Fibroblast of lung (primary cell): ENCODE data around the gene DUSP14. TPM values are rescaled to one million over a fixed set of nuclear protein-coding genes. Genes with fewer than 3 reads are reported as not detected.
A peak's percentile ranks its signal among the peaks of the same experiment; 100 is the strongest.

Experiments
- DNase-seq, 2 donors: peaks; one replicate each; pipeline versions ENCODE4 v3.0.0 to v3.0.0-alpha.2; 2010; ENCODE audit warnings: low read depth in 2 of 2
- H2AFZ ChIP-seq: 2 replicates; pipeline ENCODE4 v1.5.1; 2012; ENCODE audit warnings: low read length, control low read depth, inconsistent platforms
- H3K27ac ChIP-seq: 2 replicates; pipeline ENCODE4 v1.5.1; 2011; ENCODE audit warnings: low read length, control low read depth; ENCODE audit not compliant: insufficient read depth
- H3K27me3 ChIP-seq: 2 replicates; pipeline ENCODE4 v1.5.1; 2011; ENCODE audit warnings: mild to moderate bottlenecking, low read length; ENCODE audit not compliant: control insufficient read depth, insufficient read depth
- H3K36me3 ChIP-seq: 2 replicates; pipeline ENCODE4 v1.5.1; 2011; ENCODE audit warnings: low read length; ENCODE audit not compliant: control insufficient read depth, insufficient read depth
- H3K4me1 ChIP-seq: 2 replicates; pipeline ENCODE4 v1.5.1; 2011; ENCODE audit warnings: low read length; ENCODE audit not compliant: control insufficient read depth, insufficient read depth; ENCODE audit errors: extremely low read depth
- H3K4me2 ChIP-seq: 2 replicates; pipeline ENCODE4 v1.5.1; 2011; ENCODE audit warnings: low read length, control low read depth; ENCODE audit not compliant: insufficient read depth; ENCODE audit errors: extremely low read depth
- H3K4me3 ChIP-seq, 4 experiments: fragments of 200-600 bp in 1 of 4; sonication (generic) in 1 of 4; replicated peaks in 1 of 4; 2 replicates each; pipeline ENCODE4 v1.5.1; 2011 to 2016; ENCODE audit warnings: low read length in 4 of 4, low read depth in 3 of 4, mild to moderate bottlenecking in 3 of 4, control low read depth in 2 of 4, inconsistent platforms in 1 of 4, mixed read lengths in 1 of 4; ENCODE audit not compliant: insufficient read depth in 1 of 4; ENCODE audit errors: control extremely low read depth in 1 of 4
- H3K79me2 ChIP-seq: 2 replicates; pipeline ENCODE4 v1.5.1; 2012; ENCODE audit warnings: mild to moderate bottlenecking, low read length, inconsistent platforms; ENCODE audit not compliant: control insufficient read depth, insufficient read depth
- H3K9ac ChIP-seq: 2 replicates; pipeline ENCODE4 v1.5.1; 2011; ENCODE audit warnings: mild to moderate bottlenecking, low read length, control low read depth; ENCODE audit not compliant: insufficient read depth
- H3K9me3 ChIP-seq: 2 replicates; pipeline ENCODE4 v1.5.1; 2012; ENCODE audit warnings: low read depth, low read length; ENCODE audit not compliant: control insufficient read depth, insufficient read depth
- H4K20me1 ChIP-seq: 2 replicates; pipeline ENCODE4 v1.5.1; 2011; ENCODE audit warnings: low read length; ENCODE audit not compliant: control insufficient read depth, insufficient read depth; ENCODE audit errors: extremely low read depth
- EZH2 ChIP-seq: IDR thresholded peaks from 2 replicates; pipeline ENCODE4 v1.5.1; 2012; ENCODE audit warnings: low read length, control low read depth, mild to moderate bottlenecking; ENCODE audit errors: missing control alignments
- polyA plus RNA-seq, 2 donors: library from polyadenylated mRNA; depleted of rRNA in 1 of 2; stranded (reverse) in 1 of 2; unstranded in 1 of 2; fragments of >200 nt; gene quantifications; 2 replicates each; pipeline ENCODE4 v1.2.1, GENCODE V29; 2011 to 2012; ENCODE audit warnings: missing spikeins in 1 of 2
- total RNA-seq: library from RNA; depleted of rRNA; stranded (reverse); fragments of >200 nt; gene quantifications from 2 replicates; pipeline ENCODE4 v1.2.1, GENCODE V29; 2014
- TF ChIP-seq, protein P1 (sequence below), 2 donors: IDR thresholded peaks in 1 of 2; conservative IDR thresholded peaks in 1 of 2; 1 replicate in 1 of 2; 2 replicates in 1 of 2; pipeline ENCODE4 v1.5.1; 2011 to 2012; ENCODE audit warnings: low read length in 2 of 2, control low read depth in 1 of 2, inconsistent platforms in 1 of 2, low read depth in 1 of 2, mild to moderate bottlenecking in 1 of 2

Gene DUSP14
- total and polyA plus RNA-seq, 2 donors (not counting 1 experiment from before 2014, with no cell fraction given) = 121 to 161 TPM

DNA sequence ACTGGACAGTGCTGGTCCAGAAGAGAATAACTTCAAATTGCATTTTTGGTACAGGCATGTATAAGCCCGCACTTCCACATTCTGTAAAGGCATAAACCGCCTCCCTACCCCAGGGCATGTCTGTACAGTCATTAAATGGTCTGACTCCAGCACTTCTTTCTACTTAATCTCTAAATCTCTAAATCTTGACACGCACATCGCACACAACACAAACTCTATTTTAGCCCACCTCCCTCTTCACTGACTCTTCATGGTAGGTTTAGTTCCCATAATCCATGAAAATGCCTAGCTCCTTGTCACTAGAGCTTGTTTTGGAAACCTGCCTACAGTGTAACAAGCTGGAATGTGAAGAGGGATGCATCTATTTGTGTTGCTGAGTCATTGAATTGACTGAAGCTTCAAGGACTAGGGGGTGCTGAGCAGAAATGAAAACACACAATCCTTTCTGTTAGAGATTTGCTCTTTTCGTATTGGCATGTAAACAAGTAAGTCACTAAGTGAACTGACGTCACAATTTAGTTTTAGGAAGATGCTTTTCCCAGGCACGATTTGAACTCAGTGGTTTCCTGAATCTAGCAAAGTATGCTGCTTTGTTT lies 1.6 kb upstream of the DUSP14 start:
- H3K9me3 ChIP-seq = no peaks in the 10 kb centered on the region
- TF ChIP-seq, protein P1, sequence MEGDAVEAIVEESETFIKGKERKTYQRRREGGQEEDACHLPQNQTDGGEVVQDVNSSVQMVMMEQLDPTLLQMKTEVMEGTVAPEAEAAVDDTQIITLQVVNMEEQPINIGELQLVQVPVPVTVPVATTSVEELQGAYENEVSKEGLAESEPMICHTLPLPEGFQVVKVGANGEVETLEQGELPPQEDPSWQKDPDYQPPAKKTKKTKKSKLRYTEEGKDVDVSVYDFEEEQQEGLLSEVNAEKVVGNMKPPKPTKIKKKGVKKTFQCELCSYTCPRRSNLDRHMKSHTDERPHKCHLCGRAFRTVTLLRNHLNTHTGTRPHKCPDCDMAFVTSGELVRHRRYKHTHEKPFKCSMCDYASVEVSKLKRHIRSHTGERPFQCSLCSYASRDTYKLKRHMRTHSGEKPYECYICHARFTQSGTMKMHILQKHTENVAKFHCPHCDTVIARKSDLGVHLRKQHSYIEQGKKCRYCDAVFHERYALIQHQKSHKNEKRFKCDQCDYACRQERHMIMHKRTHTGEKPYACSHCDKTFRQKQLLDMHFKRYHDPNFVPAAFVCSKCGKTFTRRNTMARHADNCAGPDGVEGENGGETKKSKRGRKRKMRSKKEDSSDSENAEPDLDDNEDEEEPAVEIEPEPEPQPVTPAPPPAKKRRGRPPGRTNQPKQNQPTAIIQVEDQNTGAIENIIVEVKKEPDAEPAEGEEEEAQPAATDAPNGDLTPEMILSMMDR (conservative IDR thresholded peaks at IDR 0.05 in 1 of 2, IDR thresholded peaks at IDR 0.05 in 1 of 2; ENCODE audit: low read depth in 1 of 2, low read length in 2 of 2) = no peak
- no peak for TF ChIP-seq EZH2
- peak overlapping the region; percentile 99 for H3K27ac ChIP-seq
- peaks cover 18% of the 10 kb centered on the region for H3K4me1 ChIP-seq
- peaks cover 30% of the 10 kb centered on the region for H3K79me2 ChIP-seq
- peak; percentile 97 to 98 for DNase-seq
- H3K4me2 ChIP-seq = peak overlapping the region; percentile 99
- H3K27me3 ChIP-seq = no peaks in the 10 kb centered on the region
- peak overlapping the region; percentile 62 to 92 (median 86) for H3K4me3 ChIP-seq
- H4K20me1 ChIP-seq = no peaks in the 10 kb centered on the region
- no peak overlapping the region for H2AFZ ChIP-seq
- peak overlapping the region; percentile 99 for H3K9ac ChIP-seq
- no peaks in the 10 kb centered on the region for H3K36me3 ChIP-seq

DNA sequence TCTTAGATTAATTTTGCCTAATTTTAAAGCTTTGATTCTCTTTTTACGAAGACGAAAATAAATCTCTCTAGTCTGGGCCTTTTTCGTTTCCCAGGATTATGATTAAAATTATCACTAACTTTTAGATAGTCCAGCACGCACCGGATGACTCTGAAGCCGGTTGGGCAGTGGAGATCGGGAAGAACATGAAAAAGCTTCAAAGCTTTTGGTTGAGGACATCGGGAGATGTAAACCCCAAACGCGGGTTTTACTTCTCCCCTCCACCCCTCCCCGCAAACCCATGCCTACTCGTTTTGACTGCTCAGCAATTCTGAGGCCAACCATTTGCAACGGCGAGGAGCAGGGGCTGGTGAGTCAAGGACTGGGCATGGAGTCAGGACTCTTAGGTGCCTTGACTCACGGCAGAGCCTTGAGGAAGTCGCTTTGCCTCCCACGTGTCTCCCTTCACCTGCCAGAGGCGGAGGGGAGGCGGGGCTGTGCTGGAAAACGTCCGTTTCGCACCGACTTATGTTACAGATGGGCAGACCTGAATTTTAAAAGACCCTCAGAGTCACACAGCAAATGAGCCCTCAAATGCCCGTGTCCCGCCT lies 989 bp upstream of the DUSP14 start:
- H3K27ac ChIP-seq = peak overlapping the region; percentile 99
- no peaks in the 10 kb centered on the region for H3K9me3 ChIP-seq
- H3K36me3 ChIP-seq = no peaks in the 10 kb centered on the region
- TF ChIP-seq, protein P1 (conservative IDR thresholded peaks at IDR 0.05 in 1 of 2, IDR thresholded peaks at IDR 0.05 in 1 of 2; ENCODE audit: low read depth in 1 of 2, low read length in 2 of 2) = no peak
- TF ChIP-seq EZH2 = no peak
- H3K79me2 ChIP-seq = peaks cover 34% of the 10 kb centered on the region
- peak; percentile 94 to 97 for DNase-seq
- H3K27me3 ChIP-seq = no peaks in the 10 kb centered on the region
- no peak overlapping the region for H2AFZ ChIP-seq
- no peaks in the 10 kb centered on the region for H4K20me1 ChIP-seq
- peak overlapping the region; percentile 99 for H3K9ac ChIP-seq
- peak overlapping the region; percentile 99 for H3K4me2 ChIP-seq
- H3K4me1 ChIP-seq = peaks cover 16% of the 10 kb centered on the region
- peak overlapping the region; percentile 62 to 92 (median 86) for H3K4me3 ChIP-seq

DNA sequence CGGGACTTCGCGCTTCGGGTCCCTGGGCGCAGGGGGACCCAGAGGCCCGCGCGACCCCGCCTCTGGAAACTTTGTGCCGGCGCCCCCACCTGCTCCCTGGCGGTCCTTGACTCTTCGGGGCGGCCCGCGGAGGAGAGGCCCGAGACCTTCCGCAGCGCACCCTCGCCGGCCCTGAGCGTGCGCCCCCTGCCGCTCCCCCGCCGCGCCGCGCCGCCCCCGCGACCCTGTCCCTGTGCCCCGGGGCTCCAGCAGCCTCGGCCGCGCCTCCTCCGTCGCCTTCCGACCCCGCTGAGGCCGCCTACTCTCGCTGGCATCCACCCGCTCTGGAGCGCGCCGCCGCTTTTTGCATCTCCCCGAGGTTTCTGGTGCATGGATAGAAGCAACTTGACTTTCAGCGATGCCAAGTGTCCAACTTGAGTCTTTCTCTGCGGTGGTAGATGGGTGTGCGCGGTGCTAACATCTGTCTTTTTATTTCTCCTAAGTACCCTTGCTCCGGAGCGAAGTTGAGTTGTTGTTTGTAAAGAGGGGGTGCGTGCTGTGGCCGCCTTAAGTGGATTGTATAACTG lies 414 bp downstream of the DUSP14 start:
- H4K20me1 ChIP-seq = no peaks in the 10 kb centered on the region
- no peaks in the 10 kb centered on the region for H3K27me3 ChIP-seq
- H3K9ac ChIP-seq = peak overlapping the region; percentile 91
- TF ChIP-seq, protein P1 (conservative IDR thresholded peaks at IDR 0.05 in 1 of 2, IDR thresholded peaks at IDR 0.05 in 1 of 2; ENCODE audit: low read depth in 1 of 2, low read length in 2 of 2) = peak in 1 of 2 donors; percentile 18
- no peak for TF ChIP-seq EZH2
- no peaks in the 10 kb centered on the region for H3K9me3 ChIP-seq
- H3K79me2 ChIP-seq = peaks cover 47% of the 10 kb centered on the region
- H3K4me3 ChIP-seq = peak overlapping the region; percentile 82 to 91 (median 87)
- peak overlapping the region; percentile 94 for H3K4me2 ChIP-seq
- H2AFZ ChIP-seq = no peak overlapping the region
- DNase-seq = peak; percentile 54 to 61
- H3K36me3 ChIP-seq = peaks cover 2% of the 10 kb centered on the region
- H3K27ac ChIP-seq = peak overlapping the region; percentile 98
- peaks cover 25% of the 10 kb centered on the region for H3K4me1 ChIP-seq
